Measurements from ENCODE around the gene TIMM10B. TPM values are rescaled to one million over a fixed set of nuclear protein-coding genes. Genes with fewer than 3 reads are reported as not detected.

Gene TIMM10B
- 34.0 to 37.2 TPM (median 36.4 TPM) in 3 replicates for total RNA-seq

DNA sequence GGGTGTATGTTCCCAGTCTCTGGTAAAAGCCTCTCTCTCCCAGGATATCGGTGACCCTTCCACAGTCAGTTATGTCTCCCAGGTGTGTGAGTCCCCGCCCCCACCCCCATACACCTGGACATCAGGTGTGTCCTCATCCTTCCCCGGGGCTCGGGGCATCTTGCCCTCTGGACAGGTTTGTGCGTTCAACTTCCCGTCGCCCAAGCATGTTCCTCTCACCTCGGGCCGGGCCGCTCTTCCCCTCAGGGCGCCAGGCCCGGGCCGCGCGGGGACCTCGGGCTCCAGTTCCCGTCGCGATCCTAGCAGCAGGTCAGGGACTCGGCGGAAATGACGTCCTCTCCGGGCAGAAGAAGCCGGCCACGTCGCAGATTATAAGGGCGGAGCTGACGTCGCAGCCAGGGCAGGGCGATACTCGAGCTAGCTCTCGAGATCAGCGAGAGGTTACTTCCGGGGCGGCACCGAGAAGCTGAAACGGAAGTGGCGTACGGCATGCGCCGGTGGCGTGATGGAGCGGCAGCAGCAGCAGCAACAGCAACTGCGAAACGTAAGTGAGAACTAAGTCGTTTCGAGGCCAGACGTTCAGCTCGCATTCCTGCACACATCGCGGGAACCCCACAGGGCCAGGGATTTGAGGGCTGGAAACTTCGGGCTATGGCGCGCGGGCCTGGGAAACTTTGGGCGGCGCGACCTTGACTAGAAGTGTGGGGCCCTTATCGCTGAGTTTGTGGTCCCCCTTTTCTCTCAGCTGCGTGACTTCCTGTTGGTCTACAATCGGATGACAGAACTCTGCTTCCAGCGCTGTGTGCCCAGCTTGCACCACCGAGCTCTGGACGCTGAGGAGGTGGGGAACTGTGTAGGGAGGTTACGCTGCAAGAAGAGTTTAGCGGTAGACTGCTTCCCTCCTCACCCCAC is at the start of gene TIMM10B, which contains the start of gene ARFIP2:
TIMM10B (plus strand) TSS at position 490 of the 912 bp plus-strand sequence; CDS start at position 506, 16 bp downstream.
ARFIP2 (minus strand) TSS at position 320 of the 912 bp plus-strand sequence. CDS start 910 bp downstream, outside the sequence.
- TF ChIP-seq, protein P1, sequence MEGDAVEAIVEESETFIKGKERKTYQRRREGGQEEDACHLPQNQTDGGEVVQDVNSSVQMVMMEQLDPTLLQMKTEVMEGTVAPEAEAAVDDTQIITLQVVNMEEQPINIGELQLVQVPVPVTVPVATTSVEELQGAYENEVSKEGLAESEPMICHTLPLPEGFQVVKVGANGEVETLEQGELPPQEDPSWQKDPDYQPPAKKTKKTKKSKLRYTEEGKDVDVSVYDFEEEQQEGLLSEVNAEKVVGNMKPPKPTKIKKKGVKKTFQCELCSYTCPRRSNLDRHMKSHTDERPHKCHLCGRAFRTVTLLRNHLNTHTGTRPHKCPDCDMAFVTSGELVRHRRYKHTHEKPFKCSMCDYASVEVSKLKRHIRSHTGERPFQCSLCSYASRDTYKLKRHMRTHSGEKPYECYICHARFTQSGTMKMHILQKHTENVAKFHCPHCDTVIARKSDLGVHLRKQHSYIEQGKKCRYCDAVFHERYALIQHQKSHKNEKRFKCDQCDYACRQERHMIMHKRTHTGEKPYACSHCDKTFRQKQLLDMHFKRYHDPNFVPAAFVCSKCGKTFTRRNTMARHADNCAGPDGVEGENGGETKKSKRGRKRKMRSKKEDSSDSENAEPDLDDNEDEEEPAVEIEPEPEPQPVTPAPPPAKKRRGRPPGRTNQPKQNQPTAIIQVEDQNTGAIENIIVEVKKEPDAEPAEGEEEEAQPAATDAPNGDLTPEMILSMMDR (IDR thresholded peaks at IDR 0.05; ENCODE audit: unreplicated experiment): no peak
- peak within 1 kb of the TSS; percentile 92 for H3K4me3 Mint-ChIP-seq
- no peaks in the 10 kb centered on the region for H3K27me3 Mint-ChIP-seq (ENCODE audit: low read depth)
- H3K36me3 Mint-ChIP-seq: peaks cover 21% of the 10 kb centered on the region
- H3K27ac Mint-ChIP-seq: peak within 1 kb of the TSS; percentile 99
- DNase-seq (ENCODE audit: low spot score in 2 of 2, unreplicated experiment in 2 of 2): peak; percentile 91 to 95
- no peaks in the 10 kb centered on the region for H3K9me3 Mint-ChIP-seq
- H3K4me1 Mint-ChIP-seq: peaks cover 37% of the 10 kb centered on the region

- Mint-ChIP-seq H3K27me3 (ENCODE audit: low read depth) (no peaks in the 10 kb centered on the region), H3K4me1 (peaks cover 5% of the 10 kb centered on the region), H3K36me3 (no peaks in the 10 kb centered on the region), H3K27ac (no peak overlapping the region), H3K9me3 (no peaks in the 10 kb centered on the region), H3K4me3 (no peak overlapping the region)
- TF ChIP-seq, protein P1 (IDR thresholded peaks at IDR 0.05; ENCODE audit: unreplicated experiment): no peak
- DNase-seq (ENCODE audit: low spot score in 2 of 2, unreplicated experiment in 2 of 2): no peak
These were observed 49.4 kb upstream of the TIMM10B start for GRCh38 chr11:6431861-6432260.

- no peak overlapping the region for H3K4me3 Mint-ChIP-seq
- TF ChIP-seq, protein P1 (IDR thresholded peaks at IDR 0.05; ENCODE audit: unreplicated experiment): no peak
- H3K27ac Mint-ChIP-seq: no peak overlapping the region
- H3K27me3 Mint-ChIP-seq (ENCODE audit: low read depth): no peaks in the 10 kb centered on the region
- no peaks in the 10 kb centered on the region for H3K9me3 Mint-ChIP-seq
- no peak for DNase-seq (ENCODE audit: low spot score in 2 of 2, unreplicated experiment in 2 of 2)
- peaks cover 5% of the 10 kb centered on the region for H3K4me1 Mint-ChIP-seq
- H3K36me3 Mint-ChIP-seq: no peaks in the 10 kb centered on the region
These were observed 47.2 kb upstream of the TIMM10B start for GRCh38 chr11:6433998-6434660.

DNA sequence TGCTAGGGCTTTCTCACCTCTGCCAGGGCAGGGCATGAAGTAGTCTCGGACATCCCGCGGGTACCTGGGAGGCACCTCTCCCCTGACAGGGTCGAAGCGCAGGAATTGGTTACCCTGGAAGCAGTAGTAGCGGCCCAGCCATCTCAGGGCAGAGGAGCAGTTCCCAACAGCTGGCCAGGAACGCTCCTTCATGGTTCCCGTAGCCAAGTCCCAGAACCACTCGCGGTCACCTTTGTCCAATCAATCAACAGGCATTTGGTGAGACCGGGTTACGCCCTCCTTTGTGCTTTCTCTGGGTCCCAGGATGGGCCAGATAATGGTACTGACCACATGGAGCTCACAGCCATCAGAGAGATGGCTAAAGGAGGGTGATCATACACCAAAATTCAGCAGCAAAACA is 43.9 kb upstream of the TIMM10B start:
- Mint-ChIP-seq H3K9me3 (no peaks in the 10 kb centered on the region), H3K4me1 (peaks cover 2% of the 10 kb centered on the region), H3K27ac (no peak overlapping the region), H3K27me3 (ENCODE audit: low read depth) (no peaks in the 10 kb centered on the region), H3K4me3 (no peak overlapping the region), H3K36me3 (no peaks in the 10 kb centered on the region)
- DNase-seq (ENCODE audit: low spot score in 2 of 2, unreplicated experiment in 2 of 2): no peak
- TF ChIP-seq, protein P1 (IDR thresholded peaks at IDR 0.05; ENCODE audit: unreplicated experiment): no peak

DNA sequence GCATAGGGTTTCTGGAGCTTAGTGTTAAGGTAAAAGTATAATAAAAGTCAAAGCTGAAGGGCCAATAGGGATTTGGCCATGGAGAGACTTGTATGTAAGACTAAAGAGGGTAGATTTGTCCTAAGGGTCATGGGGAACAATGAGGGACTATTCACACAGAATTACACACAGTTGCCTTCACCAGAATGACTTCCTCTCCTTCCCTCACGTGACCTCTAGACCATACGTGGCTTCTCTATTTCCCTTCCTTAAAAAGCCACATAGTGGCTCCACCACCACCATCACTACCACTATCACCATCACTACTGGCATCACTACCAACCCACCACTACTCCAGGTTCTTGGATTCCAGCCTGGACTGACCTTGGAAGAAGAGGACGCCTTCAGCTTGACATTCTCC is 43.3 kb upstream of the TIMM10B start:
- Mint-ChIP-seq H3K9me3 (no peaks in the 10 kb centered on the region), H3K36me3 (no peaks in the 10 kb centered on the region)
- TF ChIP-seq, protein P1 (IDR thresholded peaks at IDR 0.05; ENCODE audit: unreplicated experiment): no peak

More for the DNA sequence above, 43.3 kb upstream of the TIMM10B start:
- no peak overlapping the region for H3K4me3 Mint-ChIP-seq
- no peaks in the 10 kb centered on the region for H3K27me3 Mint-ChIP-seq (ENCODE audit: low read depth)
- no peak overlapping the region for H3K27ac Mint-ChIP-seq
- no peak for DNase-seq (ENCODE audit: low spot score in 2 of 2, unreplicated experiment in 2 of 2)
- peaks cover 2% of the 10 kb centered on the region for H3K4me1 Mint-ChIP-seq

All from mesothelial cell of epicardium (in vitro differentiated cells).